Hematopoietic multipotent progenitor cell treated with erythropoietin and hydrocortisone succinate and interleukin-3 and kit ligand, for 6 days (in vitro differentiated cells): ENCODE measurements around the gene NUMB.

Source experiments
- DNase-seq: peaks from one replicate; pipeline ENCODE4 v3.0.0-alpha.2; 2015

Gene NUMB

DNA sequence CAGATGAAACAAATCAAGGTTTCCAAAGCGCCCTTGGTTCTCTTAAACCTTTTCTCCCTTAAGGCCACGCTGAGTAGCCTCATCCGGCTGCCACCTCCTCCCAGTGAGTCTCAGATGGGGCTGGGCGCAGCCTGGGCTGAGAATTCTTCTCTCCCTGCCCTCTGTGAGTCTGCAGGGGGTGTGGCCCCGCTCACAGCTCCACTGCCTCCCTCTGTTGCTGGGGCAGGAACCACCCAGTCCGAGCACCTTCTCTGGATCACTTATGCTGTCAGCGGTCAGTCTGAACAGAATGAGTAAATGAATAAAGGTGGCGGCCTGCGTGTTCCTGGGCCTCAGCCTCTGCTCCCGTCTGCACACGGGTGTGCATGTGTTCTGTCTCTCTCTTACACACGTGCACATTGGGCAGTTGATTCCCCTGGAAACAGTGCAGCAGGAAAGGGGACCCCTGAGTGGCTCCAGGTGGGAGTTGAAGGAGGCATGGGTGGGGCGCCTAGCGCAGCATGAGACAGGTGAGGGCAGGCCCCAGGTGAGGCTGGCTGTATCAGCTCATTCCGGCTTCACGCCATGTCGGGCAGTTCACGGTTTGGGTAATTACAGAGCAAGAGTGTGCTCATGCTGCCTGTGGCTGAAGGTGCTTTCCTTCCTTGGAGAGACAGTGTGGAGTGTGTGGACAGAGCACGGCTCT, 216.7 kb downstream of the NUMB start:
- DNase-seq = no peak

DNA sequence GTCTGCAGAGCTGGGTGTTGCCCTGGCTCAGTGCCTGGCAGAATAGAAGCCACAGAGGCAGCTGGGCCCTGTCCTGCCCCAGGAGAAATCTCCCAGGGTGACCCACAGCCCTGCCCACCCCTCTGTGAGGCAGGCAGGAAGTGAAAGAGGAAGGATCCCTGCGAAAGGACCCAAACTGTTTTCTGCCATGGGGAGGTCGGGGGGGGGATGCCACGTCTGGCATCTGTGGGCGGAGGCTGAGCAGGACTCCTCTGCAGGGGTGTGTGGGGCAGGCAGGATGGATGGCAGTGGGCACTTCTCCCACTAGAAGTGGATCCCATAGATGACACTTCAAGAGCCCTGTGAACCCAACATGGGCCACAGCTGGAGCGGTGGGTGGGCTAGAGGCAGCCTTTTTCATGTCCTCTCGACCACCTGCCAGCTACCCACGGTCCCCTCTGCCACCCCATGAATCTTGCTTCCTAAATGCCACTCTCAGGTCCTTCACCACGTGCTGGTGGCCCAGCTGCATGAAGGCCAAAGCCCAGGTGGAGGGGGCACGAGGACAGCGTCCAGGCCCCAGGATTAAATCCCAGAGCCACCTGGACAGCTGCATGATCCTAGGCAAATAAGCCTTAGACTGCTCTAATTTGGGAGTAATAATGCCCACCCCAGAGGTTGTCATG, 217.4 kb downstream of the NUMB start:
- DNase-seq = no peak

DNA sequence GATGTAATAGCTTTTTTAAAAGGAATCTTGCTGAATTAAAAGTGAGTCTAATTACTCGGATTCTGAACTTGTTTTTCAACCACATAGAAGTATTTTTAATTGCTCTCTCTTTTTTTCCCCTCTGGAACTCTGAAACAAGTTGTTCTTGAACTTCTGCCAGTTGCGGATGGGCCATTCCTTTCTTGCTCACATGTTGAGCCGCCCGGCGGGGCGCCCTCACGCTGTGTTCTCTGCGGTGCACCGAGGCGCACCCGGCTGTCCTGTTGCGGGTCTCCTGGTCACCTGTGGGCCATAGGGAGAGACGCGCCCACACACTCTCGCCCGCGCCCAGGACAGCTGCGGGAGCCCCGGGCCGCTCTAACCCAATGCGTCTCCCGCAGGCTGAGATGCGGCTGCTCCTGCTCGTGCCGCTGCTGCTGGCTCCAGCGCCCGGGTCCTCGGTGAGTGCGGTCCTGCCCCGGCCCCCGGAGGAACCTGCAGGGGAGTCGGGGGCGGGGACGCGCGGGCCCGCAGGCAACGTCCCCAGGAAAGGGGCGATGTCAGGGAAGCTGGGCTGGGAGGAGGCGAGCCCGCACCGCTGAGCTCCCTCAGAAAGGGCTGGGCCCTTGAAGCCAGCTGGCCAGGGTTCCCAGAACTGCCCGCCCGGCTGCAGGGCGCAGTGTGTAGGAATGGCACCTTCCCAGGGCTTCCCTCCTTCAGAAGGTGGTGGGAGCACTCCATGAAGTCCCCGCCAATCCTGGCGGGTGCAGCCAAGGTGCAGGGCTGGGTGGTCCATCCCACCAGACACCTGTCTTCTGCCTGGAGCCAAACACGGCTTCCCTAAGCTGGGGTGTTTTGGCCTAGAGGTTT, 218.7 kb downstream of the NUMB start:
- no peak for DNase-seq

DNA sequence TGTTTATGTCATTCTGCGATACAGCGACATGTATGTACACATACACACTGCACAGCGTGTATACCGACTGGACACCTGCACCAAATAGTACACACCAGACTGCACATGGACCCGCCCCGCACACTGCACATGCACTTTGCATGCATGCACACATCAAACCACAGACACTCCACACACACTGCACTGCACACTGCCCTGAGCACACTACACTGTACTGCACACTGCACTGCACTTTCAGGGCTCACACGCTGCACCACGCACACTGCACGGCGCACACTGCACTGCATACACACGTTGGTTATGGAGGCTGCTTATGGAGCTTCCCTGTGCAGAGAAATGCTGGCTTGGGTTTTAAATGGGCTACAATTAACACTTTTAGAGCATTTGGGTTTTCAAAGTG, 219.4 kb downstream of the NUMB start:
- DNase-seq = no peak

DNA sequence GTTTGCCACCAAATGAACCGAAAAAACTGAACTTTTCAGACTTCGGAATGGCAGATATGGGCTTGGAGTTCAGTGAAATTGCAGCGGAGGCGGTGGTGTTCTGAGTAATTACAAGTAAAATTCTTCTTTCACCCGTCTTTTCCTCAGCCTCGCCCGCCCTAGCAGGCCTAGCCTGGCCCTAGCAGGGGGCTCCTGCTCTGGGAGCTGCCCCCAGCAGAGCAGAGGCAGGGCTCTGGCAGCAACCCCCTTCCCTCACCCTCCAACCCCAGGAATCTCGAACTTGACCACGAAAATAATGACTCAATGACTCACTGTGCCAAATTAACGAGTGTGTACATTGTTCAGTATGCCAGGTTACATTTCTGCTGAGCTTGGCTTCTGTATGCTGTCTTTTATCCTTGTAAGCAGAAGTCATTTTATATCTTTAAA, 219.9 kb downstream of the NUMB start:
- peak; percentile 27 for DNase-seq

DNA sequence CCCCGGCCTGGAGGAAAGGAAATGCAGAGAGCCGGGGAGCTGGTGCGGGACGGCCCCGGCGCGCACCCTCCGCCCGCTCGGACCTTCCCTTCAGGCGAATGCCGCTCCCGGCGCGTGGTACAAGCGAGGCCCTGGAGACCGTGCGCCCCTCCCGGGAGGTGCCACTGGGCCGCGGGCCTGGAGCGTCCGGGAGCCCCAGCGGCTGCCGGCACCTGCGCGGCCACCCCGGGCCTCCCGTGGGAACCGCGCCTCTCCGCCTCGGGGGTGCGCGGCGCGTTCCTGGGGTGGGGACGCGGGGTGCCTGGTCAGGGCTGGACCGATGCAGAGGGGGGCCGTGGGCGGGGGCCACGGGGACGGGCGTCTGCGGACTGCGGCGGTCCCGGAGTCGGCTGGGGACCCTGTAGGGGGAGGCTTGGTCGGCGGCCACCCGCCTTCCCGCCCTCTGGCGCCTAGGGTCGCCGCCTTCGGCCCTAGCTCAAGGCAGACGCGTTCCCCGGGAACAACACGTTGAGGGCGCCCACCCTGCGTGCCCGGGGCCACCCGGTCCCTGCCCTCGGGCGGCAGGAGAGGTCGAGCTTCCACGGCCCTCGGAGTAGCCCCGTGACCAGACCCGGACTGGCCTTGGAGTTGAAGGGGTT, 220.4 kb downstream of the NUMB start:
- DNase-seq = no peak

DNA sequence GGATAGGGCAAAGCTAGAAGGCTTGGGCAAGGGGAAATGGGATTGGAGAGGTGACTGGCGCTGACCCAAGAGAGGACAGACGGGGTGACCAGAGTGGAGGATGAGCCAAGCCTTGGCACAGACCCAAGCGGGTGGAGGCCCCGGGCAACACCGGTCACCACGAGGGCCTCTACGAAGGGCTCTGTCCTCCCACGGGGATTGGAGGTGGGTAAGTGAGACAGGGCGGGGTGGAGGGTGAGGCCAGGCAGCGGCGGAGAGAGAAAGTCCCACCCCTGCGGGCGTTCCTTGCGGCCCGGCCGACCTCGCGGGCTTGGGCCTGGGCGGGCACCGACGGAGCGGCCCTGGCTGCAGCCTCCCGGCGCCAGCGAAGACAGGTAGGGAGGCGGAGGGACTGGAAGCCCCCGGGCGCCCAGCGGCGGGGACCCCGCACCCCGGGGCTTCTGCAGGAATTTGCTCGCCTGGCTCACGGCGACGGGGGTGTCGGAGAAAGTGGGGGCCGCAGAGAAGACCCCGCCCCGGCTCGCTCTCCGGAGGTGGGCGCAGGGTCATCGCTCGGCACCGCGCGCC, 221.0 kb downstream of the NUMB start, which contains the start of gene PAPLN:
Gene PAPLN, plus strand, starts transcription at position 288 of the 567 bp plus-strand sequence. CDS start 2,273 bp downstream, outside the sequence.
- DNase-seq = peak; percentile 58

DNA sequence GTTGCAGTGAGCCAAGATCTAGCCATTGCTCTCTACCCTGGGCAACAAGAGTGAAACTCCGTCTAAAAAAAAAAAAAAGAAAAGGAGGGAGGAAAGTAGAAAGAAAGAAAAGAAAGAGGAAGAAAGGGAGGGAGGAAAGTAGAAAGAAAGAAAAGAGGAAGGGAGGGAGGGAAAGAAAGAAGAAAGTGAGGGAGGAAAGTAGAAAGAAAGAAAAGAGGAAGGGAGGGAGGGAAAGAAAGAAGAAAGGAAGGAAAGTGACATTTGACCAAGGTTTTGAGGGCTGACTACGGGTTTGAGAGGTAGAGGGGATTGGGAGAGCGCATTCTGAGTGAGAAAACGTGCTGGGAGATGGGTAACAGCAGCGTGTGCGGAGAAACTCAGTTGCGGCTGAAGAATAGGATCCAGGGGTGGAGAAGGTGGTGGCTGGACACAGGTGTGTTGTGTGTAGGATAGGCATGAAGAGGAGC, 221.6 kb downstream of the NUMB start:
- no peak for DNase-seq

DNA sequence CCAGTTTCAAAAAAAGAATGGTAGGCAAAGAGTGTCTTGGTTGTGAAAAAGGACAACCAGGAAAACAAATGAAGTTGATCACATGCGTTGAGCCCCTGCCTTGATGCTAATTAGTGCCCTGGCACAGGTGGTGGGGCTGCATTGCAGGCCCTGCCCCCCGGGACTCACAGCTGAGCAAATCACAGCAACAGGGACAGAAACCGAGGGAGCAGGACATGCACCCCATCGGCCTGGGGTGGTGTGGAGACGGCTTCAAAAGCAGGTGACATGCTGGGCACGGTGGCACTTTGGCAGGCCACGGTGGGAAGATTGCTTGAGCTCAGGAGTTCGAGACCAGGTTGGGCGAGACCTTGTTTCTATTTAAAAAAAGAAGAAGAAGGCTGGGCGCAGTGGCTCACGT, 222.2 kb downstream of the NUMB start:
- no peak for DNase-seq

DNA sequence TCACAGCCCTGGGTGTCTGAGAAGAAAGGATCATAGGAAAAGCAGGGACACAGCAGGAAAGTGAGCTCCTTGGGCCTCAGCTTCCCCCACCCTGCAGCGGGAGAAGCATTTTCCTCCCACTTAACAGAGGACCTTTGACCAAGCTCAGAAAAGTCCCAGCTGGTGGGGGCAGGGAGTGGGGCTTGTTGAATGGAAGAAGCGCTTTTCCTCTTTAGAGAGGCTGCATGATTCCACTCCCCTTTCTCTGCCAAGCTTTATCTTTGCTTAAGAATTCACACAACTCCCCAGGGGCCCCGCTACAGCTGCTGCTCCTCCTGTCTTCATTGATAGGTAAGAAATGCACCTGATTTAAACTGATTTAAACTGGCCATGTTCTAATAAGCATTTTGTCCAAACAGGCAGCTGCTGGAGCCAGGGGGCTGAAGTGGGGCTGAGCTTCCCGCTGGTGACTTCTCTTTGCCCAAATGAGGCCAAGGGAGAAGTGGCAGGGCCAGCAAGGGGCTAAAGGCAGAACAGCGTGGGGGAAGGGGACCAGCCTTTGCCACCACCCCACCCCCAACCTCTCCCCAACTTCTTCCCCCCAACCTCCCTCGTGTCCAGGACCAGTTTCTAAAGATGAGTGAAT, 222.7 kb downstream of the NUMB start:
- DNase-seq = no peak

DNA sequence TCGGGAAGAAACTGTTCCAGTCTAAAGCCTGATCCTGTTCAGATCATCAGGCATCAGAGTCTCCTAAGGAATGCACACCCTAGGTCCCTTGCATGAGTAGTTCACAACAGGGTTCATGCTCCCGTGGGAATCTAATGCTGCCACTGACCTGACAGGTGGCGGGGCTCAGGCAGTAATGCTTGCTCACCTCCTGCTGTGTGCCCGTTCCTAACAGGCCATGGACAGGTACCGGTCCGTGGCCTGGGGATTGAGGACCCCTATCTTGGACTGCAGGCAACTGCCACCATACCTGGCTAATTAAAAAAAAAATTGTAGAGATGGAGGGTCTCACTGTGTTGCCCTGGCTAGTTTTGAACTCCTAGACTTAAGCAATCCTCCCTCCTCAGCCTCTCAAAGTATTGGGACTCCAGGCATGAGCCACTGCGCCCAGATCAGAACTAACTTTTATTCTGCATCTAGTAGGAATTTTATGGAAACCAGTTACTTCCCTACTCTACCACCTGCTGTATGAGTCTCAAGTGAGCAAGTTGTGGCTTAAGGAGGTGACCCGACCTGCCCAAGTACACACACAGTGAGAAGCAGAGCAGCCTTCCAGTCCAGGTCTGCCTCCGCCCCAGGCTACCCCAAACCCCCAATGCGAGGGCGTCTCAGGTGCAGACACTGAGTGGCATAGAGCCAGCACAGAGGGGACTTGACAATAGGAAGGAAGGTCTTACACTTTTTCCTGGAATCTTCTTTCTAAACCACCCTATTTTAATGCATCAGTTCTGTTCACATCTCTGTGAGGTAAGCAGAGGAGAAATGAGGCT, 223.6 kb downstream of the NUMB start:
- no peak for DNase-seq

DNA sequence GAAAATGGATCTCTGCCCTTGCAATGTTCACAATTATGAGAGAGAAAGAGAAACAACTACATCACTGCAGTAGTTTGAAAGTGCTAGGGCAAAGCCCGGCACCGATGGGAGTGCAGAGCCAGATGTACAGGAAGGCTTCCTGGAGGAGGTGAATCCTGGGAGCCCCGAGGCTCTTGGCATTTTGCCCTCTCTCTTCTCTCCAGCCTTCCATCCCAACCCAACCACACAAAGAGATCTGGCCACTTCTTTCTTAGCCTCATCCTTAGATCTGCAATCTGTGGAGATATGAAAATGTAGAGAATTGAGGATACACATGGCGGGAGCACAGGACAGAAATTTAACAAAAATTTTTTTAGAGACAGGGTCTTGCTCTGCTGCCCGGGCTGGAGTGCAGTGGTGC, 224.3 kb downstream of the NUMB start:
- no peak for DNase-seq

DNA sequence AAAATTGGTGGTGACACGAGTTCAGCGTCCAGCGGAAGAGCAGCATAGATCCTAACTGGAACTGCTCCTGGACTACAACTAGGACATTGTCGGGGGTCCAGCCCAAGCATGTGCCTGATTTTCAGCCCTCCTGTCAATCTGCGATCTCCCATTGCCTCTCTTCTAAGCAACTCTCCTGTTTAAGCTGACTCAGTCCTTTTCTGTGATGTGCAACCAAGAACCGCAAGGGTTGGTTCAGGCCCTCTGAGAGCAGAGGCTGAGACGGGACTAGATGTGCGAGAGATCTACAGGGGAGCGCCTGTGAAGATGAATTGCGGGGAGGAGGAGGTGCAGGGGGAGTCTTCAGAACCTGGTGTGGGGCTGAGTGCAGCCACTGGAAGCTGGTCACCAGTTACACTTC, 224.8 kb downstream of the NUMB start:
- no peak for DNase-seq

DNA sequence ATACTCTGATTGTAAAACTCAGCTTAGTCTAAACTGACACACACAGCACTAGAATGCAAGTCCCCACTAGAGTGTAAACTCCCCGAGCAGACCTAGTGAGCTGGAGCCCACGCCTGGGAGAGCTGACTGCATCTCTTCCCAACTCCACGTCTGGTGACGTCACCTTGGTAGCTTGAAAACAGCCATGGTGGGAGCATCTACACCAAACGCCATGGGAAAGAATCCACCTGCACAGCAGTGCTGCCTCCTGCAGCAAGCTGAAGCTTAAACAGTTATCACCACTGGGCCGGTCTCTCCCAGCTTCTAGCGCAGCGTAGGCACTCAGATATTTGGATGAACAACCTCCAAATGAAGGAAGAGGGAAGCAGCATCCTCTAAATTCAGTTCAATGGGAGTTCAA, 225.4 kb downstream of the NUMB start:
- no peak for DNase-seq

DNA sequence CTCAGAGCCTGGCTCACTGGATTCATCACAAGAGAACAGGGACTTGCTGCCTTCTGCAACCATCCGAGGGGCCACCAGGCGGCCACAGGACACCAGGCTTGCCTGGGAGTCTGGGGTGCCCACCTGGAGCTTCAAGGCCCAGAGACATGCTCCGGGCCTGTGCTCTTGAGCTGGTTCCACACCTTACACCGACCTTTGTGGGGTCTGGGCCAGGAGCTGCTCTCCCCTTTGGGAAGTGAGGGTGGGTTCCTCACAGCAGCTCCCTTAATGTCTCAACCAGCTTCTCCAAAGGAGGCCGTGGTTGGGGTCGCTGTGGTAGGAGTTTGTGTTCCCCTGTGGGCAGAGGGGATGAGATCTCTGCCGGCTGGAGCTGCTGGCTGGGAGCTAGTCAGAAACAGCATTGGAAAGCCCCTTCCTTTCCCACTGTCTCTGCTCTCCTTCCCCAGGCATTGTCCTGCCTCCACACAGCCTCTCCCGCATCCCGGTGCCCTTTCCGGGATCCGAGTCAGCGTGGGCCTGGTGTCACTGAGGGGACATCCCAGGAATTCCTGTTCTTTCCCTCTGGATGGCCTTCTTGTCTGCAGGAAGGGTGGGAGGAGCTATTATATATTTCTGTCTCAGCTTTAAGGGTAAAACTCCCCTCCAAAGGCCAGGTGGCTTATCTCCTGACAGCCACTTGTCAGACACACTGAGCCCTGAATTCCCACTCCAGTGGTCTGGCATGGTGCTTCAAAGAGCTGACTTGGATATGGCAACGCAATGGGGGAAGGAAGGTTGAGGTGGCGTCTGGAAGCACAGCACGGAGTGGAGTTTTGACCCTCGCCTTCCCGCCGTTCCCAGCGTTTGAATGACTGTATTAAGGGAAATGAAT, 226.1 kb downstream of the NUMB start:
- peak; percentile 45 for DNase-seq

DNA sequence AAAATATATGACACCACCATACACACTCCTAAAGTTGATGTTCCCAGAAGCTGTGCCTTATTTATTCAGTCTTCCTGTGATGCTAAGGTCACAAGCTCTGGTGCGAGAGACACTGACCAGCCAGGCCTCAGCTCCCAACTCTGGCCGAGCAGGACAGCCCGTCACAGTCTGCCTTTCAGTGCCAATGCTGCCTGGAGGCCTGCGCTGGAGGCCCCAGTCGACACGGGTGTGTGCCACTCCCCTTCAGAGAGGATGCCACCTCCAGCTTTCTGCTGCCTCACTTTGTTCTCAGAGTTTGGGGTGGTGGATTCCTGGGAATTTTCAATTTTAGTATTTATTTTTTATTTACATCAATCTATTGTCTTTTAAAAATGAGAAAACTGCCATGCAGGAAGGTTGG, 228.3 kb downstream of the NUMB start:
- no peak for DNase-seq

DNA sequence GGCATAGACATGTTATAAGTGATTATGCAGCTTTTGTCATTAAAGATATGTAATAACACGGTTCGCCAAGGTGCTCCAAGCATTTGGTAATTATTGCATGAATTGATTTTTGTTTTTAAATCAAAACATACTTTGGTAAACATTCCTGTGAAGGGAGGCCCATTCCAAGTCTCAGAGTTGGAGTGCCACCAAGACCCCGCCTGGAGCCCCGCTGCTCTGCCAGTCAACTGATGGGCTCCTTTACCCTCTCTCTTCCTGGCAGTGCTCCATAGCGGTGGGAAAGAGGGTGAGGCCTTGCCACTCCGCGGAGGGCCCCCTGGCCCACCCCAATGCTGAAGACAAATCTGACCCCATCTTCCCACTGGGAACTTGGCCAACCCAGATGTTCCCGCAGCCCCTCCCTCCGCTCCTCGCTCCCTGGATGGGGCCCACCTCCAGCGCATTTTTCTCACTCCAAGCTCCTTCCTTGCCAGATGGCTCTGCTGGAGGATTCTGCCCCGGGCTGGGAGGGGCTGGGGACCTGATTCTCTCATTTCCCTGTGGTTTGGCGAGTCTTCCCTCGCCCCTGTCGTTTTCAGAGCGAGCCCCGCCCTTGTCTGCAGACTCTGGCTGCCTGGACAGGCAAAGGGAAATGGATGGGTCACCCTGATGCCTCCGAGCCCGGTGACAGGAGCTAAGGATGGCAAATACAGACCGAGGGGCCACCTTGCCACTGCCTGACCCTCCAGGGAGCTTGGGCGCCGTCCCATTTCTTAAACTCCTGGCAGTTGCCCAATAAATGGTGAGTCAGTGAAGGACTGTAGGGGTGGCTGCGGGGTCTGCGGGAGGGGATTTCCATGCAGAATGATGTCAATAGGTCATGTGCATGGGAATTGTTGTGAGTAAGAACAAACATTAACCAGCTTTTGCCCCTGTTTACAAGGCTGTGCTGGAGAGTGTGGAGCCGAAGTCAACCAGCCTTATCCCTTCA, 230.2 kb downstream of the NUMB start:
- DNase-seq = no peak

DNA sequence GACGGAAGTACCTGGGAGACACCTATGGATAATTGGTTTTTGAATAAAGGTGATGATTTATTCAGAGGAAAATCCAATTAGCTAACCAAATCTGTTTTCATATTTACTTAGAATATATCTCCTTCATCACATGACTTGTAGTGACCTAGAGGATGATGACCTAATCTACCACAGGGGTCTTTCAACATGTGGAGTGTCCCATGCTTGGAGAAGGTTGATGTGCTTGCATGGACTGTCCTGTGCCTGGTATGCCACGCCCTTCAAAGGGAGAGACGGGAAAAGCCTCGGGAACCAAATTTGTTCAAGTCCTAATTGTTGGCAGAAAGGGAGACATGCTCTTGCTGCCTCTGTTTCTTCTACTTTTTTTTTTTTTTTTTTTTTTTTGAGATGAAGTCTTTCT, 232.8 kb downstream of the NUMB start:
- no peak for DNase-seq
